AG09309 (cell line): ENCODE data around the gene TBC1D16.
"Not testable (repeated sequence)": the region's sequence is repeated elsewhere in the genome, so short reads cannot be mapped to it uniquely, and the experiment has no call there.

ENCODE experiments used
- DNase-seq: peaks from one replicate; pipeline ENCODE4 v3.0.0-alpha.2; 2010; ENCODE audit warnings: low read depth
- H3K4me3 ChIP-seq: 2 replicates; pipeline ENCODE4 v1.5.1; 2011; ENCODE audit warnings: mild to moderate bottlenecking, low read depth, low read length, moderate library complexity; ENCODE audit not compliant: control insufficient read depth
- CTCF ChIP-seq: IDR thresholded peaks from 2 replicates; pipeline ENCODE4 v1.5.1; 2011; ENCODE audit warnings: mild to moderate bottlenecking, low read depth, low read length, inconsistent platforms; ENCODE audit not compliant: insufficient read depth, control insufficient read depth; ENCODE audit errors: missing control alignments

Gene TBC1D16

DNA sequence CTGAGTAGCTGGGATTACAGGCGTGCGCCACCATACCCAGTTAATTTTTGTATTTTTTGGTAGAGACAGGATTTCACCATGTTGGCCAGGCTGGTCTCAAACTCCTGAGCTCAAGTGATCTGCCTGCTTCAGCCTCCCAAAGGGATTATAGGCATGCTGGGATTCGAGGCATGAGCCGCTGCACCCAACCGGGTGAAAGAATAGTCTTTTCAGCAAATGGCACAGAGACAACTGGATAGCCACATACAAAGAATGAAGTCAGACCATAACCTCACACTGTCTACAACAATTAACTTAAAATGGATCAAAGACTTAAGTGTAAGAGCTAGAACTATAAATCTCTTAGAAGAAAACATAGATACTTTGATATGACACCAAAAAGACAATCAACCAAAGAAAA lies 67.6 kb downstream of the TBC1D16 start:
- TF ChIP-seq CTCF = no peak
- DNase-seq = no peak
- no peak overlapping the region for H3K4me3 ChIP-seq

DNA sequence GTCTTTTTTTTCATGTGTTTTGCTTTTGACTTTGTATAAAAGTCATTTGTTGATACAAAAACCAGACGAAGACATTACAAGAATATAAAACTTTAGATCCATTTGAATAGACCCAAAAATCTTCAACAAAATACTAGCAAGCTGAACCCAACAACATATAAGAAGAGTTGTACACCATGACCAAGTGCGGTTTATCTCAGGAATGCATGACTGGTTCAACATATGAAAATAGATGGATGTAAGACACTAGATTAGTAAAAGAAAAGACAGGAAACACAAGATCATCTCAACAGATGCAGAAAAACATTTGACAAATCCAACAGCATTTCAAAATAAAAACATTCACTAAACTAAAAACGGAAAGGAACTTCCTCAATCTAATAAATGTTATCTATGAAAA lies 69.0 kb downstream of the TBC1D16 start:
- DNase-seq = no peak
- H3K4me3 ChIP-seq = no peak overlapping the region
- TF ChIP-seq CTCF = no peak

DNA sequence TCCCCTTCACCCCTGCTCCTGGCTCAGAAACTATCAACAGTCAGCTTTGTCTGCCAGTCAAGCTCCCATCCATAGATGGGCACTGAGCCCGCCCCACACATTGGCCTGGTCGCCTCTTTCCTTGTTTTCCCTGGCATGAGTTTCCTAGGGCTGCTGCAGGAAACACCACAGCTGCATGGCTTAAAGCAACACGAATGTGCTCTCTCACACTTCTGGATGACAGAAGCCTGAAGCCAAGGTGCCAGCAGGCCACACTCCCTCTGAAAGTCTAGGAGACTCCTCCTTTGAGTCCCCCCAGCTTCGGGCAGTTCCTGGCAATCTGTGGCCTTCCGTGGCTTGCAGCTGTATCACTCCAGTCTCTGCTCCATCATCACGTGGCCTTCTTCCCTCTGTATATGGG lies 69.9 kb downstream of the TBC1D16 start:
- no peak overlapping the region for H3K4me3 ChIP-seq
- no peak for DNase-seq
- no peak for TF ChIP-seq CTCF

DNA sequence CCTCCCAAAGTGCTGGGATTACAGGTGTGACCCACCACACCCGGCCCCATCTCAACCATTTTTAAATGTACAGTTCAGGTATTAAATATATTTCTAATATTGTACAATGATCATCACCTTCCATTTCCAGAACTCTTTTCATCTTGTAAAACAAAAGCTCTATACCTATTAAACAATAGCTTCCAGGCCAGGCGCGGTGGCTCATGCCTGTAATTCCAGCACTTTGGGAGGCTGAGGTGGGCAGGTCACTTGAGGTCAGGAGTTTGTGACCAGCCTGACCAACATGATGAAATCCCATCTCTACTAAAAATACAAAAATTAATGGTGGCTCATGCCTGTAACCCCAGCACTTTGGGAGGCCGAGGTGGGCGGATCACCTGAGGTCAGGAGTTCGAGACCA lies 73.2 kb downstream of the TBC1D16 start:
- DNase-seq, H3K4me3 ChIP-seq: not testable (repeated sequence)

DNA sequence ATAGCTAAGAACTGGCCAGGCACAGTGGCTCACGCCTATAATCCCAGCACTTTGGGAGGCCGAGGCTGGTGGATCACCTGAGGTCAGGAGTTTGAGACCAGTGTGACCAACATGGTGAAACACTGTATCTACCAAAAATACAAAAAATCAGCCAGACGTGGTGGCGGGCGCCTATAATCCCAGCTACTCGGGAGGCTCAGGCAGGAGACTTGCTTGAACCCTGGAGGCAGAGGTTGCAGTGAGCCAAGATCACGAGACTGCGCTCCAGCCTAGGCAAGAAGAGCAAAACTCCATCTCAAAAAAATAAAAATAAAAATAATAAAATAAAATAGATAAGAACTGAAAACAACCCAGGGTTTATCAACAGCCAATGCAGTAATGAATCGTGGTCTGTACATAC lies 74.1 kb downstream of the TBC1D16 start:
- not testable (repeated sequence) for H3K4me3 ChIP-seq, DNase-seq

- TF ChIP-seq CTCF = no peak
- H3K4me3 ChIP-seq = no peak overlapping the region
- DNase-seq = no peak
Measured at GRCh38 chr17:79960788-79961522, 74.7 kb downstream of the TBC1D16 start.

GRCh38 chr17:79959042-79959441 lies 76.6 kb downstream of the TBC1D16 start:
- no peak for TF ChIP-seq CTCF
- no peak overlapping the region for H3K4me3 ChIP-seq
- no peak for DNase-seq

DNA sequence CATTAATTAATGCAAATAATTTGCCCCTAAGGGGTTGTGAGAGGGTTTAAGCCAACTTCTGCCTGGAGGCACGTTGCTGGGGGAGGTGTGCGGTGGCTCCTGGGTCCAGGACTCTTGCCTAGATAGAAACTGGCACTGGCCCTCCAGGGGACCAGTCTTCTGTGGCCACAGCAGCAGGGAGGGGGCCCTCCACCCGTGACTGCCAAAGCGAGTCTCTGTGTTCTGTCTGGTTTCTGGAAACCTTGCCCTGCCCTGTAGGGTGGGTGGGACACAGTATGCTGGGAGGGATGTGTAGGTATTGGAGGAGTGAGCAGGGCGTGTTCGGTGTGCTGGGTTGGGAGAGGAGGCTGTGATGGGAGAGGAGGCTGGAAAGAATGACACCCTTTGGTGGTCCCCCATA lies 78.8 kb downstream of the TBC1D16 start:
- TF ChIP-seq CTCF = no peak
- no peak overlapping the region for H3K4me3 ChIP-seq
- DNase-seq = no peak

DNA sequence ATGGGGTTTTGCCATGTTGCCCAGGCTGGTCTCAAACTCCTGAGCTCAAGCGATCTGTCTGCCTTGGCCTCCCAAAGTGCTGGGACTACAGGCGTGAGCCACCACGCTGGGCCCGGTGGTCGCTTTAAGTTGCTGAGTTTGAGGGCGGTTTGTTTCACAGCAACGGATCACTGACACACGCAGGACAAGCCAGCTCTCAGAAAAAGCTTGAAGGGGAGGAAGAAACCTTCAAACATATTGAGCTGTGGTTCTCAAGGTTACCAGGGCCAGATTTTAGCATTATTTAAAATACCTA lies 79.3 kb downstream of the TBC1D16 start:
- not testable (repeated sequence) for DNase-seq

More for the DNA sequence above, 79.3 kb downstream of the TBC1D16 start:
- H3K4me3 ChIP-seq = not testable (repeated sequence)
